ENCODE measurements around the gene CCDC150.

The CCDC150 gene

DNA sequence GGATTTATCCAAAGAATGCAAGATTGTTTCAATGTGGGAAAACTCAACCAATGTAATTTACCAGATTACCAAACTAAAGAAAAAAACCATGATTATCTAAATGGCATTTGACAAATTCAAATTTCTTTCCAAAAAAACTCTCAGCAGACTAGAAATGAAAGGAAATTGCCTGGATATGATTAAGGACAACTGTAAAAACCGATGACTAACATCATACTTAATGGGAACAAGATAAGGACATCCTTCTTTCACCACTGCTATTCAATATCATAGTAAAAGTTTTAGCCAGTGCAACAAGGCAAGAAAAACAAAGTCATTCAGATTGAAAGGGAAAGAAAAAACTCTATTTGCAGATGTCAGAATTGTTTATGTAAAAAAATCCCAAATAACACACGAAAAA, 4.4 kb upstream of the CCDC150 start:
- TF ChIP-seq, protein P1, sequence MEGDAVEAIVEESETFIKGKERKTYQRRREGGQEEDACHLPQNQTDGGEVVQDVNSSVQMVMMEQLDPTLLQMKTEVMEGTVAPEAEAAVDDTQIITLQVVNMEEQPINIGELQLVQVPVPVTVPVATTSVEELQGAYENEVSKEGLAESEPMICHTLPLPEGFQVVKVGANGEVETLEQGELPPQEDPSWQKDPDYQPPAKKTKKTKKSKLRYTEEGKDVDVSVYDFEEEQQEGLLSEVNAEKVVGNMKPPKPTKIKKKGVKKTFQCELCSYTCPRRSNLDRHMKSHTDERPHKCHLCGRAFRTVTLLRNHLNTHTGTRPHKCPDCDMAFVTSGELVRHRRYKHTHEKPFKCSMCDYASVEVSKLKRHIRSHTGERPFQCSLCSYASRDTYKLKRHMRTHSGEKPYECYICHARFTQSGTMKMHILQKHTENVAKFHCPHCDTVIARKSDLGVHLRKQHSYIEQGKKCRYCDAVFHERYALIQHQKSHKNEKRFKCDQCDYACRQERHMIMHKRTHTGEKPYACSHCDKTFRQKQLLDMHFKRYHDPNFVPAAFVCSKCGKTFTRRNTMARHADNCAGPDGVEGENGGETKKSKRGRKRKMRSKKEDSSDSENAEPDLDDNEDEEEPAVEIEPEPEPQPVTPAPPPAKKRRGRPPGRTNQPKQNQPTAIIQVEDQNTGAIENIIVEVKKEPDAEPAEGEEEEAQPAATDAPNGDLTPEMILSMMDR (IDR thresholded peaks at IDR 0.05; ENCODE audit: extremely low read depth, missing control alignments): no peak
- DNase-seq (ENCODE audit: low spot score): no peak

DNA sequence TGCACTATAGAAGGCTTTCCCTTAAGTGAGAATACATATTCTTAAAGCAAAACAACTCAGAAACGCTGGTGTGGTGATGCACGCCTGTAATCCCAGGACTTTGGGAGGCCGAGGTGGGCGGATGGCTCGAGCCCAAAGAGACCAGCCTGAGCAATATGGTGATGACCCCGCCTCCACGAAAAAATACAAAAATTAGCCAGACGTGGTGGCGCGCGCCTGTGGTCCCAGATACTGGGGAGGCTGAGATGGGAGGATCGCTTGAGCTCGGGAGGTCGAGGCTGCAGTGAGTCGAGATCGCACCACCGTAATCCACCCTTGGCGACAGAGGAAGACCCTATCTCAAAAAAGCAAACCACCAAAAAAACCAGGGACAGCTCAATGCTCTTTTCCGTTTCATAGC, 750 bp upstream of the CCDC150 start:
- DNase-seq (ENCODE audit: low spot score): no peak
- TF ChIP-seq, protein P1 (IDR thresholded peaks at IDR 0.05; ENCODE audit: extremely low read depth, missing control alignments): no peak

DNA sequence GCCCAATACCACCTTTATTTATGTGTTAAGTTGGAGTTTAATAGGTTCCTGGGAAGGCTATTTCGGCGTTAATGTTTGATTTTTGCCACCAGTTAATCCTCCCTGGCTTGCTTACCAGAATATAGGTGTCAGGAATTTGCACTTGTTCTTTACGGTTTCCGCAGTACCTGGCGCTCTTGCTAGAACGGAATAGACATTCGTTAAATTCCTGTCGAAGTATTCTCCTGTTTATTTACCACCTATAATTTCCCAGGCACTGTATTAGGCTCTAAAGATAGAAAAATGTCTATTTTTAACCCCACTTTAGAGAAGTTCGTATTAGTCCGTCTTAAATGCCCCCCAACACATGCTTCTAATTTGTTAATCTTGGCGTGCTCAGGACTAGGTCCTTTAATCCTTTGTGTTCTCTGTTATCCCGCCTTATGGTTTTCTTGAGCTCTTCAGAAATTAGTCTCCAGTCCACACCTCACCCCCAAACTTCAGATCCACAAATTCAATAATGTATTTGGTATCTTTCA, 575 bp downstream of the CCDC150 start:
- TF ChIP-seq, protein P1 (IDR thresholded peaks at IDR 0.05; ENCODE audit: extremely low read depth, missing control alignments): no peak
- DNase-seq (ENCODE audit: low spot score): no peak

DNA sequence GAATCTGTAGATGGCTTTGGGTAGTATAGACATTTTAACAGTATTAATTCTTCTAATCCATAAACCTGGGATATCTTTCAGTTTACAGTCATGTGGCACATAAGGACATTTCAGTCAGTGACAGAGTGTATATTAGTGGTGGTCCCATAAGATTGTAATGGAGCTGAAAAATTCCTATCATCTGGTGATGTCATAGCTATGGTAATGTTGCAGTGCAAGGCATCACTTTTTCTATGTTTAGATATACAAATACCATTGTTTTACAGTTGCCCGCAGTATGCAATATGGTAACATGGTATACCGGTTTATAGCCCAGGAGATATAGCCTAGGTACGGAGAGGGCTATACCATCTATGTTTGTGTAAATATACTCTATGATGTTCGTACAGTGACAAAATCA, 9.7 kb downstream of the CCDC150 start:
- TF ChIP-seq, protein P1 (IDR thresholded peaks at IDR 0.05; ENCODE audit: extremely low read depth, missing control alignments): no peak
- DNase-seq (ENCODE audit: low spot score): no peak

DNA sequence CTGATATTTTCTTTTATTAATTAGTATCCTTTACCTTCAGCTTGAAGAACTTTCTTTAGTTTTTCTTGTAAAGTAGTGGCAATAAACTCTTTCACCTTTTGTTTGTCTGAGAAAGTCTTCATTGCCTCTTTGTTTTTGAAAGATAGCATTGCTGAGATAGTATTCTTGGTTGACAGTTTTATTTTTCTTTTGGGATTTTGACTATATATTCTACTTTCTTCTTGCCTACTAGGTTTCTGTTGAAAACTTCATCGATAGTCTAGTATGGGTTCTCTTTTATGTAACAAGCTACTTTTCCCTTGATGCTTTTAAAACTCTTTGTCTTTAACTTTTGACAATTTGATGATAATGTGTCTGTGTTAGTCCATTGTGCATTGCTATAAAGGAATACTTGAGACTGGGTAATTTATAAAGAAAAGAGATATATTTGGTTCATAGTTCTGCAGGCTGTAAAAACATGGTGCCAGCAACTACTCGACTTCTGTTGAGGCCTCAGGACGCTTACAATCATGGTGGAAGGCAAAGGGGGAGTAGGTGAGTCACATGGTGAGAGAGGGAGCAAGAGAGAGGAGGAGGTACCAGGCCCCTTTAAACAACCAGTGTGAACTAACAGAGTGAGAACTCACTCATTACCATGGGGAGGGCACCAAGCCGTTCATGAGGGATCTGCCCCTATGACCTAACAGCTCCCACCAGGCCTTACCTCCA, 12.0 kb downstream of the CCDC150 start:
- TF ChIP-seq, protein P1 (IDR thresholded peaks at IDR 0.05; ENCODE audit: extremely low read depth, missing control alignments): no peak
- no peak for DNase-seq (ENCODE audit: low spot score)

DNA sequence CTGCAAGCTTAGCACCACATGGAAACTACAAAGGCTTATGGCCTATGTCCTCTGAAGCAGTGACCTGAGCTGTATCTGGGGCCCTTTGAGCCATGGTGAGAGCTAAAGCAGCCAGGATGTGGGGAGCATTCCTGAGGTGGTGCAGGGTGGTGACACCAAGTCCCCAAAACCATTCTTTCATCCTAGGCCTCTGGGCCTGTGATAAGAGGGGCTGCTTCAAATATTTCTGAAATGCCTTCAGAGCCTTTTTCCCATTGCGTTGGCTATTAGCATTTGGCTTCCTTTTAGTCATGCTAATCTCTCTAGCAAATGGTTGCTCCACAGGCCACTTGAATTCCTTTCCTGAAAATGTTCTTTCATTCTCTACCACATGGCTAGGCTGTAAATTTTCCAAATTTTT, 13.4 kb downstream of the CCDC150 start:
- no peak for DNase-seq (ENCODE audit: low spot score)
- TF ChIP-seq, protein P1 (IDR thresholded peaks at IDR 0.05; ENCODE audit: extremely low read depth, missing control alignments): no peak

DNA sequence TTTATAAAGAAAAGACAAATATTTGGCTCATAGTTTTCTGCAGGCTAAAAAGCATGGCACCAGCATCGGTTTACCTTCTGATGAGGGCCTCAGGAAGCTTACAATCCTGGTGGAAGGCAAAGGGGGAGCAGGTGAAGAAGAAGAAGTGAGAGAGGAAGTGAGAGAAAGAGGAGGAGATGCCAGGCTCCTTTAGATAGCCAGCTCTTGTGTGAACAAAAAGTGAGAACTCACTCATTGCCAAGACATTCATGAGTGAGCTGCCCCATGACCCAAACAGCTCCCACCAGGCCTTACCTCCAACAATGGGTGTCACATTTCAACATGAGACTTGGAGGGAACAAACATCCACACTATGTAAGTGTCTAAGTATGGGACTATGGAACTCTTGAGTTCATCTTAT, 14.3 kb downstream of the CCDC150 start:
- DNase-seq (ENCODE audit: low spot score): no peak
- TF ChIP-seq, protein P1 (IDR thresholded peaks at IDR 0.05; ENCODE audit: extremely low read depth, missing control alignments): no peak

All from GM20000 (cell line).